GM12865 (cell line): Measurements from ENCODE around the gene CAPN10.

Experiments
- DNase-seq: peaks from one replicate; pipeline ENCODE4 v3.0.0; 2010; ENCODE audit warnings: low read depth
- H3K4me3 ChIP-seq: 2 replicates; pipeline ENCODE4 v1.5.1; 2011; ENCODE audit warnings: mild to moderate bottlenecking, low read depth, low read length, control low read depth
- TF ChIP-seq, protein P1 (sequence below): IDR thresholded peaks from 2 replicates; pipeline ENCODE4 v1.5.1; 2011; ENCODE audit warnings: low read length, control low read depth, low read depth, inconsistent platforms; ENCODE audit not compliant: insufficient read depth; ENCODE audit errors: missing control alignments

CAPN10 gene

DNA sequence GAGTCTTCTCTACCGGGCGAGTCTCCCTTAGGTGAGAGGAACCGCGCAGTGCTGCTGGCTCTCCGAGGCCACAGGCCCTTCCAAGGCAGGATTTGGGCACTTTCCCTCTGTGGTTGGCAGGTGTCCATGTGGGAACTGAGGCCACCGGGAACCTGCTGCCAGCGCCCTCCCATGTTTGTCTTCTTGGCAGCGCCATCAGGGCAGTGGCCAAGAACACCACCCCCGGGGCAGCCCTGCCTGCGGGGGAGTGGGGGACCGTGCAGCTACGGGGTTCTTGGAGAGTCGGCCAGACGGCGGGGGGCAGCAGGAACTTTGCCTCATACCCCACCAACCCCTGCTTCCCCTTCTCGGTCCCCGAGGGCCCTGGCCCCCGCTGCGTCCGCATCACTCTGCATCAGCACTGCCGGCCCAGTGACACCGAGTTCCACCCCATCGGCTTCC, 10.0 kb downstream of the CAPN10 start:
- no peak overlapping the region for H3K4me3 ChIP-seq
- no peak for DNase-seq
- TF ChIP-seq, protein P1, sequence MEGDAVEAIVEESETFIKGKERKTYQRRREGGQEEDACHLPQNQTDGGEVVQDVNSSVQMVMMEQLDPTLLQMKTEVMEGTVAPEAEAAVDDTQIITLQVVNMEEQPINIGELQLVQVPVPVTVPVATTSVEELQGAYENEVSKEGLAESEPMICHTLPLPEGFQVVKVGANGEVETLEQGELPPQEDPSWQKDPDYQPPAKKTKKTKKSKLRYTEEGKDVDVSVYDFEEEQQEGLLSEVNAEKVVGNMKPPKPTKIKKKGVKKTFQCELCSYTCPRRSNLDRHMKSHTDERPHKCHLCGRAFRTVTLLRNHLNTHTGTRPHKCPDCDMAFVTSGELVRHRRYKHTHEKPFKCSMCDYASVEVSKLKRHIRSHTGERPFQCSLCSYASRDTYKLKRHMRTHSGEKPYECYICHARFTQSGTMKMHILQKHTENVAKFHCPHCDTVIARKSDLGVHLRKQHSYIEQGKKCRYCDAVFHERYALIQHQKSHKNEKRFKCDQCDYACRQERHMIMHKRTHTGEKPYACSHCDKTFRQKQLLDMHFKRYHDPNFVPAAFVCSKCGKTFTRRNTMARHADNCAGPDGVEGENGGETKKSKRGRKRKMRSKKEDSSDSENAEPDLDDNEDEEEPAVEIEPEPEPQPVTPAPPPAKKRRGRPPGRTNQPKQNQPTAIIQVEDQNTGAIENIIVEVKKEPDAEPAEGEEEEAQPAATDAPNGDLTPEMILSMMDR: no peak

DNA sequence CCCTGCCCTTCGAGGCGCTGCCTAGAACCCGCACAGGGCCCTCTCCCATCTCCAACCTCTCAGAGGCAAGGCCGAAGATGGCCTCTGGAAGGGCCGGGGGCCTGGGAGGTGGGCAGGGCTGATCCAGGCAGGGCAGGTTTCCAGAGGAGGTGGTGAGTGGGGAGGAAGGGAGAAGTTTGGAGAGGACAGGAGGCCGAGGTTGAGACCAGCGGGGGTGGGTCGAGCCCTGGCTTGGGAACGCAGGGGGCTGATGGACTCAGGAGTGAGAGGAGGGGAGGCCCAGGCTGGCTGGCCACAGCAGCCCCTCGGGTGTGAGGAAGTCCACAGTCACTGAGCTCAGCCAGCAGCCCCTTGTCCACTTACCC, 10.5 kb downstream of the CAPN10 start:
- TF ChIP-seq, protein P1: no peak
- no peak for DNase-seq

GRCh38 chr2:240597419-240598181, 11.1 kb downstream of the CAPN10 start:
- TF ChIP-seq, protein P1: no peak
- no peak overlapping the region for H3K4me3 ChIP-seq
- no peak for DNase-seq

More for the DNA sequence above, 10.5 kb downstream of the CAPN10 start:
- H3K4me3 ChIP-seq: no peak overlapping the region

DNA sequence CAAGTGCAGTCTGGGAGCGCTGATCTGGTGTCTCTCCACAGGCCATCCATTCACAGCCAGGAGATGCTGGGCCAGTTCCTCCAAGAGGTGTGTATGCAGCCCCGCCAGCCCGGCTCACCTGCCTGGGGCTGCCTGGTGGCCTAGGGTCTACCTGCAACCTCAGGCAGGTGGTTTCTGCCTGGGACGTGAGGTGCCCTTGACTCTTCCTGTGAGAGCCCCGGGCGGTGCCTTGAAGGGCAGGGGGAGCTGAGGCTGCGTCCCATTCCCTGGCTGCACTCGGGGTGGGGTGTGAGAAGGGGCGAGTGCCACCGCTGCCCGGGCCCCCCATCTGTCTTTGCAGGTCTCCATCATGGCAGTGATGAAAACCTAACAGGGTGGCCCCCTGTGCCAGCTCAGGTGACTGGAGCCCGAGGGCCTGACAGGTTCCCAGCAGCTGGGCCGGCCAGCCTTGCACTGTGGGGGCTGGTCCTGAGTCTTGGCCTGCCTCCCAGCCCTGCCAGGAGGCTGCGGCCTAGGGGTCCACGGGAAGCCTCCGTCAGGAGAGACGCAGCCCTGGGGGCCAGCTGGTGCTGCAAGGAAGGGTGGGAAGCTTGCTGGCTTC, 11.9 kb downstream of the CAPN10 start:
- DNase-seq: no peak
- H3K4me3 ChIP-seq: no peak overlapping the region
- TF ChIP-seq, protein P1: no peak

DNA sequence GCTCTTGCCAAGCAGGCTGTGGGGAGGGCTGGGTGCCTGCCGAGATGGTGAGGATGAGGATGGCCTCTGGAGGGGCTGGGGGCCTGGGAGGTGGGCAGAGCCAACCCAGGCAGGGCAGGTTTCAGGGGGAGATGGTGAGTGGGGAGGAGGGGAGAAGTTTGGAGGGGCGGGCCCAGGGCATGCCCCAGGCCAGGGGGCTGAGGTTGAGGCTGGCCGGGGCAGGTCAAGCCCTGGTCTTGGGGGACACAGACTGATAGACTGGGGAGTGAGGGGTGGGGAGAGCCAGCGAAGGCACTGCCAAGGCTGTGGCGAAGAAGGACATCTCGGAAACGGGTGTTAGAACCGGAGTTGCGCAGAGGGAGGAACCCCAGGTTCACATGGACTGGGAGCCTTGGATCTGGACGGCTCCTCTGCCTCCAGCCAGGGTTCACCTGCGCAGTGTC, 12.6 kb downstream of the CAPN10 start:
- TF ChIP-seq, protein P1: no peak

GRCh38 chr2:240600451-240600961, 14.0 kb downstream of the CAPN10 start:
- no peak for DNase-seq
- H3K4me3 ChIP-seq: no peak overlapping the region
- TF ChIP-seq, protein P1: no peak

More for the DNA sequence above, 12.6 kb downstream of the CAPN10 start:
- no peak for DNase-seq
- H3K4me3 ChIP-seq: no peak overlapping the region
